HepG2 (cell line): ENCODE measurements around the gene CLDN3. TPM values are rescaled to one million over a fixed set of nuclear protein-coding genes. Genes with fewer than 3 reads are reported as not detected.
"Not testable (repeated sequence)": the region's sequence is repeated elsewhere in the genome, so short reads cannot be mapped to it uniquely, and the experiment has no call there.

Source experiments
- ATAC-seq: fragments of 200-7000 bp; cut with Tn5 transposase; 3 replicates; pipeline ENCODE4 v1.9.1; 2020; ENCODE audit warnings: mild to moderate bottlenecking, moderate library complexity
- BruUV-seq: library from RNA; stranded (reverse); fragments of 400-500 nt; replicated peaks from 2 replicates; lab custom pipeline; 2021; lab: Mats Ljungman, UMichigan
- CTCF ChIA-PET: fragments of 300-600 bp; formaldehyde crosslinking; extraction: SDS; loops from one replicate; lab custom pipeline; 2021; ENCODE audit warnings: low total read pairs, inconsistent platforms, low intra/inter-chr PET ratio; lab: Yijun Ruan, JAX
- POLR2A ChIA-PET: fragments of 350-600 bp; sonication (Branson Sonifier 250); formaldehyde crosslinking; loops from one replicate; lab custom pipeline; 2020; ENCODE audit warnings: antibody characterized with exemption, inconsistent platforms; lab: Yijun Ruan, JAX
- DNase-seq: peaks from one replicate; pipeline ENCODE4 v3.0.0-alpha.2; 2015; ENCODE audit warnings: low spot score
- FAIRE-seq: peaks from 3 replicates; lab custom pipeline; 2011; peaks lifted over from hg19 to GRCh38; lab: Jason Lieb, UNC
- H2AFZ ChIP-seq: one replicate; pipeline ENCODE4 v1.6.1; 2011; ENCODE audit warnings: low read length, inconsistent platforms
- H3K27ac ChIP-seq: fragments of 300-600 bp; 3 replicates; pipeline ENCODE4 v1.8.0; 2011; ENCODE audit warnings: mixed run types, mild to moderate bottlenecking, mixed read lengths, low read length, inconsistent platforms; ENCODE audit not compliant: insufficient read depth; ENCODE audit errors: extremely low read length
- H3K27me3 ChIP-seq, 2 experiments: fragments of 200-600 bp in 1 of 2; 2 replicates in 1 of 2; 3 replicates in 1 of 2; pipeline versions ENCODE4 v1.6.0 to v1.8.0; 2011; ENCODE audit warnings: low read length in 2 of 2, mild to moderate bottlenecking in 2 of 2, moderate library complexity in 2 of 2, inconsistent platforms in 1 of 2; ENCODE audit not compliant: insufficient read depth in 2 of 2, control insufficient read depth in 1 of 2
- H3K36me3 ChIP-seq, 2 experiments: fragments of 200-600 bp in 1 of 2; replicated peaks in 1 of 2; 2 replicates in 1 of 2; 3 replicates in 1 of 2; pipeline versions ENCODE4 v1.5.1 to v1.8.0; 2011; ENCODE audit warnings: low read length in 2 of 2, inconsistent platforms in 1 of 2; ENCODE audit not compliant: insufficient read depth in 2 of 2, control insufficient read depth in 1 of 2
- H3K4me1 ChIP-seq: 2 replicates; pipeline ENCODE4 v1.5.1; 2012; ENCODE audit warnings: low read length, inconsistent platforms; ENCODE audit not compliant: insufficient read depth
- H3K4me2 ChIP-seq: 2 replicates; pipeline ENCODE4 v1.6.0; 2011; ENCODE audit warnings: low read depth, low read length, inconsistent platforms
- H3K4me3 ChIP-seq, 3 experiments: fragments of 200-600 bp in 1 of 3; sonication (generic), shearing (Covaris generic) in 1 of 3; replicated peaks in 1 of 3; 2 replicates each; pipeline ENCODE4 v1.5.1; 2011 to 2016; ENCODE audit warnings: low read length in 3 of 3, inconsistent platforms in 2 of 3, low read depth in 2 of 3, mild to moderate bottlenecking in 2 of 3, control low read depth in 1 of 3, mixed read lengths in 1 of 3; ENCODE audit not compliant: insufficient read depth in 1 of 3
- H3K79me2 ChIP-seq: one replicate; pipeline ENCODE4 v1.6.1; 2011; ENCODE audit warnings: low read length, inconsistent platforms; ENCODE audit not compliant: insufficient read depth
- H3K9ac ChIP-seq: 2 replicates; pipeline ENCODE4 v1.6.0; 2011; ENCODE audit warnings: mild to moderate bottlenecking, low read depth, low read length, inconsistent platforms; ENCODE audit not compliant: insufficient read depth
- H3K9me3 ChIP-seq: 2 replicates; pipeline ENCODE4 v1.5.1; 2012; ENCODE audit warnings: mild to moderate bottlenecking, low read length
- H4K20me1 ChIP-seq: 2 replicates; pipeline ENCODE4 v1.6.0; 2011; ENCODE audit warnings: inconsistent platforms, mild to moderate bottlenecking, low read length, moderate library complexity; ENCODE audit not compliant: insufficient read depth
- ATF3 ChIP-seq: sonication (generic); formaldehyde crosslinking; IDR thresholded peaks from 2 replicates; pipeline ENCODE4 v1.4.0; 2020; ENCODE audit warnings: missing genetic modification reagents
- ATF7 ChIP-seq, 2 experiments: fragments of 450-650 bp in 1 of 2; sonication (generic) in 1 of 2; formaldehyde crosslinking in 1 of 2; IDR thresholded peaks; 2 replicates each; pipeline versions ENCODE4 v1.4.0 to v1.6.1; 2016 to 2020; ENCODE audit warnings: antibody characterized with exemption in 1 of 2, mild to moderate bottlenecking in 1 of 2, missing genetic modification reagents in 1 of 2
- CREM ChIP-seq, 2 experiments: sonication (generic) in 1 of 2; formaldehyde crosslinking in 1 of 2; IDR thresholded peaks; 2 replicates each; pipeline versions ENCODE4 v1.4.0 to v1.6.1; 2016 to 2020; ENCODE audit warnings: antibody characterized with exemption in 1 of 2, mild to moderate bottlenecking in 1 of 2, missing genetic modification reagents in 1 of 2
- HNF1A ChIP-seq, 2 experiments: sonication (generic) in 1 of 2; formaldehyde crosslinking in 1 of 2; IDR thresholded peaks; 2 replicates each; pipeline versions ENCODE4 v1.4.0 to v1.6.1; 2016 to 2020; ENCODE audit warnings: borderline replicate concordance in 1 of 2, low read depth in 1 of 2, mild to moderate bottlenecking in 1 of 2, missing genetic modification reagents in 1 of 2
- HNF4A ChIP-seq: sonication (generic); formaldehyde crosslinking; IDR thresholded peaks from 2 replicates; pipeline ENCODE4 v1.4.0; 2020; ENCODE audit warnings: missing genetic modification reagents
- MBNL3 ChIP-seq: fragments of 250-450 bp; sonication (Bioruptor Pico); conservative IDR thresholded peaks from 2 replicates; pipeline ENCODE4 v1.8.0; 2022; ENCODE audit warnings: mild to moderate bottlenecking, inconsistent platforms
- MIXL1 ChIP-seq: IDR thresholded peaks from 2 replicates; pipeline ENCODE4 v1.6.1; 2016
- PITX1 ChIP-seq: sonication (generic); formaldehyde crosslinking; IDR thresholded peaks from 2 replicates; pipeline ENCODE4 v1.5.1; 2020; ENCODE audit warnings: mild to moderate bottlenecking, missing genetic modification reagents
- SP1 ChIP-seq, 2 experiments: fragments of 450-650 bp in 1 of 2; sonication (generic) in 1 of 2; formaldehyde crosslinking in 1 of 2; IDR thresholded peaks; 2 replicates each; pipeline versions ENCODE4 v1.4.0 to v1.6.1; 2016 to 2020; ENCODE audit warnings: missing genetic modification reagents in 1 of 2
- ZFX ChIP-seq: sonication (generic); formaldehyde crosslinking; IDR thresholded peaks from 2 replicates; pipeline ENCODE4 v1.4.0; 2020; ENCODE audit warnings: mild to moderate bottlenecking, low read depth, missing genetic modification reagents, moderate library complexity
- ZNF33B ChIP-seq: sonication (generic); formaldehyde crosslinking; IDR thresholded peaks from 2 replicates; pipeline ENCODE4 v1.5.1; 2020; ENCODE audit warnings: mild to moderate bottlenecking, missing genetic modification reagents
- ZNF468 ChIP-seq: sonication (generic); formaldehyde crosslinking; IDR thresholded peaks from 2 replicates; pipeline ENCODE4 v1.8.0; 2022; ENCODE audit warnings: mild to moderate bottlenecking, moderate library complexity, missing genetic modification reagents
- WGBS: methylation state at CpG from one replicate; pipeline ENCODE4 v1.1.6; 2017; ENCODE audit warnings: low lambda C conversion rate; 5-methylcytosine and 5-hydroxymethylcytosine counted together
- in situ Hi-C: cut with HindIII; loops from 2 replicates; pipeline ENCODE4 v1.10.0; 2017; ENCODE audit warnings: low pct_unique_long_range_greater_than_20kb; ENCODE audit not compliant: extremely low pct_ligation_motif_present
- intact Hi-C: fragments of 100-400 bp; cut with micrococcal nuclease; formaldehyde crosslinking; loops from one replicate; pipeline ENCODE4 v1.10.0; 2022; ENCODE audit not compliant: unreplicated experiment
- polyA plus RNA-seq, 8 experiments: library from polyadenylated mRNA; depleted of rRNA in 3 of 8; stranded (reverse) in 7 of 8; unstranded in 1 of 8; fragments of >200 nt; fragmentation: Illumina TruSeq in 4 of 8; extraction: Trizol in 4 of 8; gene quantifications; 2 replicates each; pipeline versions ENCODE4 v1.2.1 to v1.2.3, GENCODE V29; 2011 to 2016; ENCODE audit warnings: low read depth in 4 of 8, missing spikeins in 1 of 8, mixed read lengths in 1 of 8; ENCODE audit not compliant: insufficient read depth in 1 of 8
- total RNA-seq, 5 experiments: library from RNA; depleted of rRNA; stranded (reverse); fragments of >200 nt; fragmentation: Illumina TruSeq; extraction: Trizol; gene quantifications; 2 replicates each; pipeline ENCODE4 v1.2.3, GENCODE V29; 2016; ENCODE audit warnings: low read depth in 1 of 5
- TF ChIP-seq, protein P1 (sequence below): sonication (generic); formaldehyde crosslinking; IDR thresholded peaks from 2 replicates; pipeline ENCODE4 v1.4.0; 2020; ENCODE audit warnings: mild to moderate bottlenecking, missing genetic modification reagents

CLDN3 gene
- total and polyA plus RNA-seq, 2 of the 13 experiments (the other 11 are each of a cell fraction or from before 2014, with no cell fraction given) = 0.31 to 0.51 TPM

- Histone ChIP-seq H3K4me1 (peaks cover 18% of the 10 kb centered on the region), H3K36me3 (no peaks in the 10 kb centered on the region), H3K9ac (no peak overlapping the region)
- POLR2A ChIA-PET = no interaction called here
- no peak for DNase-seq
- no peak for TF ChIP-seq ATF7 (IDR thresholded peaks at IDR 0.05)
- no peak for TF ChIP-seq ATF7 (CRISPR knock-in tag; IDR thresholded peaks at IDR 0.05)
- no peak for TF ChIP-seq ZFX (CRISPR knock-in tag)
- TF ChIP-seq, protein P1, sequence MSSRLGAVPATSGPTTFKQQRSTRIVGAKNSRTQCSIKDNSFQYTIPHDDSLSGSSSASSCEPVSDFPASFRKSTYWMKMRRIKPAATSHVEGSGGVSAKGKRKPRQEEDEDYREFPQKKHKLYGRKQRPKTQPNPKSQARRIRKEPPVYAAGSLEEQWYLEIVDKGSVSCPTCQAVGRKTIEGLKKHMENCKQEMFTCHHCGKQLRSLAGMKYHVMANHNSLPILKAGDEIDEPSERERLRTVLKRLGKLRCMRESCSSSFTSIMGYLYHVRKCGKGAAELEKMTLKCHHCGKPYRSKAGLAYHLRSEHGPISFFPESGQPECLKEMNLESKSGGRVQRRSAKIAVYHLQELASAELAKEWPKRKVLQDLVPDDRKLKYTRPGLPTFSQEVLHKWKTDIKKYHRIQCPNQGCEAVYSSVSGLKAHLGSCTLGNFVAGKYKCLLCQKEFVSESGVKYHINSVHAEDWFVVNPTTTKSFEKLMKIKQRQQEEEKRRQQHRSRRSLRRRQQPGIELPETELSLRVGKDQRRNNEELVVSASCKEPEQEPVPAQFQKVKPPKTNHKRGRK = no peak
- no peak for TF ChIP-seq ZNF33B (CRISPR knock-in tag)
- no peak for TF ChIP-seq ATF3 (CRISPR knock-in tag)
- no peak for TF ChIP-seq SP1 (IDR thresholded peaks at IDR 0.05)
- TF ChIP-seq SP1 (CRISPR knock-in tag; IDR thresholded peaks at IDR 0.05) = no peak
- no peak for TF ChIP-seq CREM (IDR thresholded peaks at IDR 0.05)
- no peak for TF ChIP-seq CREM (CRISPR knock-in tag; IDR thresholded peaks at IDR 0.05)
- no peak for TF ChIP-seq ZNF468 (CRISPR knock-in tag)
- no peak for TF ChIP-seq HNF4A (CRISPR knock-in tag)
- no peak for TF ChIP-seq HNF1A (IDR thresholded peaks at IDR 0.05; ENCODE audit: low read depth)
- TF ChIP-seq HNF1A (CRISPR knock-in tag; IDR thresholded peaks at IDR 0.05; ENCODE audit: borderline replicate concordance) = no peak
- TF ChIP-seq MIXL1 (CRISPR knock-in tag) = no peak
- no peak for TF ChIP-seq PITX1 (CRISPR knock-in tag)
- TF ChIP-seq MBNL3 (CRISPR knock-in tag) = no peak
- TF ChIP-seq, all 625 proteins: peak for 0
- Histone ChIP-seq H3K4me3 (no peak overlapping the region), H3K27me3 (no peaks in the 10 kb centered on the region), H3K4me2 (no peak overlapping the region), H3K27ac (no peak overlapping the region), H2AFZ (no peak overlapping the region), H4K20me1 (no peaks in the 10 kb centered on the region), H3K79me2 (no peaks in the 10 kb centered on the region), H3K9me3 (no peaks in the 10 kb centered on the region)
- ATAC-seq (no peak), FAIRE-seq (no peak)
- in situ Hi-C loops = no loop called here
- WGBS = 21% methylated on average over 4 of the region's 4 CpGs
- CTCF ChIA-PET = no interaction called here
- no TSS peak for BruUV-seq
- intact Hi-C loops = no loop called here
Measured at GRCh38 chr7:73789051-73789450, 19.0 kb upstream of the CLDN3 start.

- H2AFZ ChIP-seq, DNase-seq, H3K4me2 ChIP-seq, H4K20me1 ChIP-seq, ATAC-seq, intact Hi-C loops, H3K4me3 ChIP-seq, H3K79me2 ChIP-seq, CTCF ChIA-PET, in situ Hi-C loops, H3K27ac ChIP-seq, FAIRE-seq, BruUV-seq, H3K4me1 ChIP-seq, H3K27me3 ChIP-seq, H3K36me3 ChIP-seq, H3K9ac ChIP-seq, H3K9me3 ChIP-seq: not testable (repeated sequence)
- 12% methylated on average over 1 of the region's 1 CpG for WGBS
- POLR2A ChIA-PET = interaction anchor here (0.6 kb wide), 1 partner anchor 246 kb away, joined by 3 read pairs; no protein-coding TSS in a partner anchor
Measured at GRCh38 chr7:73787786-73788048, 17.6 kb upstream of the CLDN3 start.
